HG03378 (cell line): ENCODE measurements around the gene MED15.

Experiments
- ATAC-seq: cut with Tn5 transposase; IDR thresholded peaks from one replicate; pipeline ENCODE4 v1.9.1; 2021; ENCODE audit warnings: mild to moderate bottlenecking, moderate library complexity; ENCODE audit not compliant: unreplicated experiment

Gene MED15

GRCh38 chr22:20550851-20551744 lies 43.7 kb downstream of the MED15 start:
- ATAC-seq: no peak

GRCh38 chr22:20551805-20552442 lies 44.5 kb downstream of the MED15 start:
- ATAC-seq: no peak

GRCh38 chr22:20552443-20553401 lies 45.3 kb downstream of the MED15 start:
- no peak for ATAC-seq

GRCh38 chr22:20553947-20554741 lies 46.7 kb downstream of the MED15 start:
- no peak for ATAC-seq

- no peak for ATAC-seq
Measured at GRCh38 chr22:20554824-20555223, 47.4 kb downstream of the MED15 start.

- ATAC-seq: no peak
Measured at GRCh38 chr22:20558534-20558933, 51.1 kb downstream of the MED15 start.

- no peak for ATAC-seq
Measured at GRCh38 chr22:20559174-20559760, 51.9 kb downstream of the MED15 start.

GRCh38 chr22:20560716-20561115 lies 53.3 kb downstream of the MED15 start:
- ATAC-seq: no peak

- no peak for ATAC-seq
Measured at GRCh38 chr22:20561882-20562281, 54.5 kb downstream of the MED15 start.

- no peak for ATAC-seq
Measured at GRCh38 chr22:20562607-20563465, 55.4 kb downstream of the MED15 start.

GRCh38 chr22:20563466-20563906 lies 56.1 kb downstream of the MED15 start:
- no peak for ATAC-seq

GRCh38 chr22:20563941-20564371 lies 56.5 kb downstream of the MED15 start:
- ATAC-seq: no peak

GRCh38 chr22:20565079-20565734 lies 57.8 kb downstream of the MED15 start:
- ATAC-seq: no peak

GRCh38 chr22:20565761-20566160 lies 58.4 kb downstream of the MED15 start:
- ATAC-seq: no peak

- no peak for ATAC-seq
Measured at GRCh38 chr22:20566420-20567260, 59.2 kb downstream of the MED15 start.

GRCh38 chr22:20567371-20567847 lies 60.0 kb downstream of the MED15 start:
- no peak for ATAC-seq

- ATAC-seq: no peak
Measured at GRCh38 chr22:20567993-20568417, 60.6 kb downstream of the MED15 start.
